ENCODE measurements around the gene CELSR1.

The CELSR1 gene

DNA sequence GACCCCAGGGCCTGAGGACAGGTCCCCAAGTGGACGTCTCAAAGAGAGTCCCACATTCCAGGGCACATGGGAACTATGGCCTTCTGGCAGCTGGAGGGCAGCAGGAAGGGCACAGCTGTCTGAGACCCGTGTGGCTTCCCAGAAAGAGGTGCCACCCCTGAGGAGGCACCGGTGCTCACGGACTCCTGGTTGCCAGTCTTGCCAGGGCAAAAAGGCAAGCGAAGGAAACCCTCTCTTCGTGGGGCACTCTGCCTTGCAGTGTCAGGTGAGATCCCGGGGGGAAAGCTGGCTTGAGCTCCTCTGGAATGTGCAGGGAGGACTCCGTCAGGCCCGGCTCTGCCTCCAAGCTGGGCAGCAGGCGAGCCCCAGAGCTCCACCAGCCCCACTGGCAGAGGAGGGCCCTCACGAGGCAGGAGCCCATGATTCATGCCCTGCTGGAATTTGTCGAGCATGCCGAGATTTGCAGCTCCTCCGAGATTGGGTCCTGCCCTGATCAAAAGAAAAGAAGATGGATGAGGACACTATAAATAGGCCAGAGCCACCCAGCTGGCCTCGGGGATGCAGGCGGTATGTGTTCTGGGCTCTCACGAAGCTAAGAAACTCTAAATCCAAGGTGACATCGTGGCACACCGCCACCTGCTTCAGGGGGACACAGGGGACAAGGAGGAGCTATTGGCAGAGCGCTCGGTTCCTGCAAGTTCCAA, 9.9 kb upstream of the CELSR1 start:
- Mint-ChIP-seq H3K27ac (no peak overlapping the region), H3K4me1 (ENCODE audit: low read depth) (peaks cover 4% of the 10 kb centered on the region), H3K4me3 (no peak overlapping the region), H3K36me3 (ENCODE audit: low read depth) (no peaks in the 10 kb centered on the region), H3K9me3 (no peaks in the 10 kb centered on the region), H3K27me3 (peaks cover 34% of the 10 kb centered on the region)
- no peak for DNase-seq

DNA sequence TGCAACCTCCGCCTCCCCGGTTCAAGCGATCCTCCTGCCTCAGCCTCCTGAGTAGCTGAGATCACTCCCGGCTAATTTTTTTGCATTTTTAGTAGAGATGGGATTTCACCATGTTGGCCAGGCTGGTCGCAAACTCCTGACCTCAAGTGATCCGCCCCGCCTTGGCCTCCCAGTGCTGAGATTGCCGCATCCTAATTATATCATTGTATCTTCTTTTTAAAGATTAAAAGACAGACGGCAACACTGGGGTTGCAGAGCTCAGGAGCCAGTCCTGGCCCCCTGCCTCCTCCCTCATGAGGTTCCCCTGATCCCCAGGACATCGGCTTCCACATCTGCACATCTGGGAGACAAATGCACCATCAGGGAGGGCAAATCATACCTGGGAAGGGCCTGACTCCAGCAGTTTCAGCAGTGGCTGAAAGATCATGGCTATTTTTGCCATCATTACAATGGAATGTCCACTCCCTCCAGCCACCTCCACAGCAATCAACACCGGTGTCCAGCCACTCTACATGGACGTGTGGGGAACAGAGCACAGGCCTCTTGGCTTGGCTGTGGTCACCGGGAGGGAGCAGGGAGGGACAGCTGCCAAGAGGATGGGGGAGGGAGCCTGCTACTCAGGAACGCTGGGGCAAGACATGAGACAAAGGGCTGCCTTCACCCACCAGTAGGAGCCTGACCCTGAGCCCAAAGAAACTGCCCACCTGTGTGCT, 9.2 kb upstream of the CELSR1 start:
- no peak for DNase-seq
- Mint-ChIP-seq H3K4me3 (no peak overlapping the region), H3K27me3 (peaks cover 38% of the 10 kb centered on the region), H3K27ac (no peak overlapping the region), H3K36me3 (ENCODE audit: low read depth) (no peaks in the 10 kb centered on the region), H3K4me1 (ENCODE audit: low read depth) (peaks cover 4% of the 10 kb centered on the region), H3K9me3 (no peaks in the 10 kb centered on the region)

DNA sequence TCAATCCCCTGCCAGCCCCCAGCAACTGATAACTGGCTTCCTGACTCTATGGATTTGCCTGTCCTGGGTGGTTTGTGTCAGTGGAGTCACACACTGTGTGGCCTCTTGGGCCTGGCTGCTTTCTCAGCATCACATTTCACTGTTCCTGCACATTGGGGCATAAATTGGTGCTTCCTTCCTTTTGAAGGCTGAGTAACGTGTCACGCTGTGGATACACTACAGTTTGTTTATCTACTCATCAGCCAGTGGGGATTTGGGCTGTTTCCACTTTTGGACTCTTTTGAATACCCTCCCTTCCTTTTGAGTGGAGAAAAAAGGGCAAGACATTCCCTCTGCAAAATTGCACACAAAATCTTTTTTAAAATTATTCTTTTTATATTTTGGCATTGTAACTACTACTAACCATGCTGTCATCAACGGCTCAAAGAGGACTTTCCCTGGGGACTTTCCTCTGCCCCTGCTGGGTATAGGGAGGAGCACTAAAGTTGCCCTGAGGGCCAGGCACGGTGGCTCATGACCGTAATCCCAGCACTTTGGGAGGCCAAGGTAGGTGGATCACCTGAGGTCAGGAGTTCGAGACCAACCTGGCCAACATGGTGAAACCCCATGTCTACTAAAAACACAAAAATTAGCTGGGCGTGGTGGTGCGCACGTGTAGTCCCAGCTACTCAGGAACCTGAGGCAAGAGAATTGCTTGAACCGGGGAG, 7.8 kb upstream of the CELSR1 start:
- peaks cover 38% of the 10 kb centered on the region for H3K27me3 Mint-ChIP-seq
- DNase-seq: no peak
- no peaks in the 10 kb centered on the region for H3K9me3 Mint-ChIP-seq
- H3K27ac Mint-ChIP-seq: no peak overlapping the region
- H3K4me1 Mint-ChIP-seq (ENCODE audit: low read depth): peaks cover 4% of the 10 kb centered on the region
- H3K36me3 Mint-ChIP-seq (ENCODE audit: low read depth): no peaks in the 10 kb centered on the region
- H3K4me3 Mint-ChIP-seq: no peak overlapping the region

DNA sequence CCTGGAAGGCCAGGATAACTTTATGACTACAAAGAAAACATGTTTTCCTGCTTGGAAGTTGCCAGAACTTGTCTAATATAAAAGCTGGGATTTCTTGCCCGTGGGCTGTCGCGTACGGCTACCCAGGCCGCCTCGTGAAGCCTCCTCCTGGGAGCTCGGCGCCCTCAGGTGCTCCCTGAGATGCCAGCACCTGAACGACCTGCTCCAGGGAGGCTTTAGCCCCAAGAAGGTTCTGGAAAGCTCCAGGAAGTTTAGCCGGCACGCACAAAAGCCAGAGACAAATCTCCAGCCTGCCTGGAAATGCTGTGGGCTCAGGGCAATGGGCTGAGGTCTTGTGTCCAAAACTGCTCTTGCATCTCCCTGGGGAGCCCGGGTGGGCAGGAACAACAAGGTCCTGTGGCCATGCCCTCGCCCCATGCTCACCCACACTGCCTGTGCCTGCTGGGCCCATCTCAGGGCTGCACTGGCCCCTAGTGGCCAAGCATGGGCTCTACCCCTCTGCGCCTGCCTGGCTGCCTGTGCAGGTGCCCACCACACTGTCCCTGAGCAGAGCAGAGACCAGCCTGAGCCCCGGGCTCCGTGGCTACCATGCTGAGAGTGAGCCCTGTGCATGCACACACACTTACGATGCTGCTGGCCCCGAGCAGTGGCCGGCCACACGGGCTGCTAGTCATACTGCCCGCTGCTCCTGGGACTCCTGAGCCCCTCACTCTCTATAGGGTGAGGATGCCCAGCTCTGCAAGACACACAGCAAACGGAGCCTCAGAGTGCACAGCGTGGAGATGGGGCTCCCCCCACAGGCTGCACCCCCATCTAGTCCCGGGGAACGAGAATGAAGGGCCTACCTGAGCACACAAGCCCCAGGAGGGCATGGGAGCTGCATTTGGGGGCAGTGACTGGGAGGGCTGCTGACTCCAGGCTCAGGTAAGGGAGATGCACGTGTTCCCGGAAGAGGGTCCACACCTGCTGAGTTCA, 4.9 kb upstream of the CELSR1 start:
- DNase-seq: peak; percentile 81
- no peak overlapping the region for H3K27ac Mint-ChIP-seq

DNA sequence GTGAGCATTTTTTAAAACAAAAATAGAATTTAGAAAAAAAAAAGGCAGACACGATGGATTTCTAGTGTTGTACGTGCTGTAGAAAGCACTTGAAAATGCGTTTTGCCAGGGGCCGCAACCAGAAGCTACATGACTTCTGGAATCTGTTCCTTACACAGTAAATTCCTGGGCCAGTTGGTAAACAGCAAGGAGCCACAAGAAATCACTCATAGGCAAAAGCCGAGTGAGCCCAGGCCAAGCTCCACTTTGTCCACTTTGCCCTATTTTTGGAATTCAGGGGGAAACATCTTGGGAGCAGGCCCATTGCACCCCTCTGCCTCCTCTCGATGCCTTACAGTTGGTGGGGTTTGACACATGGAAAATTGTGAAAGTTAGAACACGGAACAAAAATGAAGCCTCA, 4.1 kb upstream of the CELSR1 start:
- no peak overlapping the region for H3K27ac Mint-ChIP-seq
- H3K4me1 Mint-ChIP-seq (ENCODE audit: low read depth): peaks cover 13% of the 10 kb centered on the region
- no peak overlapping the region for H3K4me3 Mint-ChIP-seq
- no peaks in the 10 kb centered on the region for H3K36me3 Mint-ChIP-seq (ENCODE audit: low read depth)
- H3K9me3 Mint-ChIP-seq: no peaks in the 10 kb centered on the region
- peaks cover 46% of the 10 kb centered on the region for H3K27me3 Mint-ChIP-seq
- no peak for DNase-seq

More for the DNA sequence above, 4.9 kb upstream of the CELSR1 start:
- peaks cover 49% of the 10 kb centered on the region for H3K27me3 Mint-ChIP-seq
- no peaks in the 10 kb centered on the region for H3K36me3 Mint-ChIP-seq (ENCODE audit: low read depth)
- peaks cover 13% of the 10 kb centered on the region for H3K4me1 Mint-ChIP-seq (ENCODE audit: low read depth)
- H3K4me3 Mint-ChIP-seq: no peak overlapping the region
- H3K9me3 Mint-ChIP-seq: no peaks in the 10 kb centered on the region

DNA sequence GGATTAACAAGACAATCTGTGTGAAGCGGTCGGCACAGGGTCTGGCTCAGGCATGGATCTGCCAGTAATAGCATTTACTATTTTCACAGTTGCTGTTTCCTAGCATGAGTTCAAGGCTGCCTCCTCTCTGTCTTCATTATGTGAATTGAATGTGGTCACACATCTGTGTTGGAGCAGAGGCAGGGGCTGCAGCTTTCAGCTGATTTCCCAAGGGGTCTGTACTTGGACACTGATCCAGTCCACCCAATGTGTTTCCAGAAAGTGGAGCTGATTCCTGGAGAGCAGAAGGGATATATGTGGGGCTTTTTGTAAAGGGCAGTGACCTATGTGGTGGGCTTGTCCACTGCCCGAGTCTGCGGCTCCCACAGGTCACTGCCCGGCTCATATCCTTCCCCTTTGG, 3.5 kb upstream of the CELSR1 start:
- Mint-ChIP-seq H3K4me3 (no peak overlapping the region), H3K27me3 (peaks cover 45% of the 10 kb centered on the region), H3K9me3 (no peaks in the 10 kb centered on the region), H3K27ac (no peak overlapping the region), H3K36me3 (ENCODE audit: low read depth) (no peaks in the 10 kb centered on the region), H3K4me1 (ENCODE audit: low read depth) (peaks cover 13% of the 10 kb centered on the region)
- DNase-seq: no peak

DNA sequence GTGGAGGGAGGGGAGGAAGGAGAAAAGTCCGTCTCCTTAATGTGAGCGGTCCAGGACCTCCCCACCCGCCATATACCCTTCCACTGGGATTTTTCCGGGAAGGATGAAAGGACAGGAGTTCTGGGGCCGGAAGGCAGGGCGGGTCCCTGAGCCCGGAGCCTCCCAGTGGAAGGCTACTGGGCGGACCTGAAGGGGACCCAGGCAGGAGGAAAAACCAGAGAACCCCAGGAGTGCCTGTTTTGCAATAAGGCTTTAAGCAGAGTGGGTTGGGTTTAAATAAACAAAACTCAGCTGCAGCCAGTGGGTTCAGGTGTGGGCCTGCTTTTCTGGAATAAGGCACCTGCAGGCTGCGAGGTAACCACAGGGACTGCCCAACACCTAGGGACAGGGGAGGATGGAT, 1.7 kb upstream of the CELSR1 start:
- no peak for DNase-seq
- Mint-ChIP-seq H3K9me3 (no peaks in the 10 kb centered on the region), H3K36me3 (ENCODE audit: low read depth) (no peaks in the 10 kb centered on the region), H3K27ac (no peak overlapping the region), H3K4me1 (ENCODE audit: low read depth) (peaks cover 10% of the 10 kb centered on the region), H3K27me3 (peaks cover 58% of the 10 kb centered on the region), H3K4me3 (no peak overlapping the region)

DNA sequence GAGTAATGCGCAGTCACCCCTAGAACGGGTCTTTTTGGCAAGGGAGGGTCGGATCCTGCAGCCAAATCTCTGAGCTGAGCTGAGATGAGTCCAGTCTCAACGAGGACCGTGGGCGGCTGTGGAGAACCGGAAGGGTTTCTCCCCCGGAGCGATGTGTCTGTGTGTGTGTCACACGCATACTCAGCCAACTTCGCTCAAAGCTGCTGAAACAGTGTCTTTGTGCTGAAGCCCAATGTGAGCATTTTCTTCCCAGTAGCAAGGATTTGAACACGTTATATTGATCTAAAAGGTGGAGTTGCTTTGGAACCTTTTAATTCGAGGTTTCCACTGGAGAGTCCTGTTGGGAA, 1.4 kb upstream of the CELSR1 start:
- Mint-ChIP-seq H3K4me1 (ENCODE audit: low read depth) (peaks cover 10% of the 10 kb centered on the region), H3K4me3 (peak overlapping the region; percentile 44), H3K9me3 (no peaks in the 10 kb centered on the region), H3K27me3 (peaks cover 62% of the 10 kb centered on the region), H3K36me3 (ENCODE audit: low read depth) (no peaks in the 10 kb centered on the region), H3K27ac (no peak overlapping the region)
- peak; percentile 44 for DNase-seq

DNA sequence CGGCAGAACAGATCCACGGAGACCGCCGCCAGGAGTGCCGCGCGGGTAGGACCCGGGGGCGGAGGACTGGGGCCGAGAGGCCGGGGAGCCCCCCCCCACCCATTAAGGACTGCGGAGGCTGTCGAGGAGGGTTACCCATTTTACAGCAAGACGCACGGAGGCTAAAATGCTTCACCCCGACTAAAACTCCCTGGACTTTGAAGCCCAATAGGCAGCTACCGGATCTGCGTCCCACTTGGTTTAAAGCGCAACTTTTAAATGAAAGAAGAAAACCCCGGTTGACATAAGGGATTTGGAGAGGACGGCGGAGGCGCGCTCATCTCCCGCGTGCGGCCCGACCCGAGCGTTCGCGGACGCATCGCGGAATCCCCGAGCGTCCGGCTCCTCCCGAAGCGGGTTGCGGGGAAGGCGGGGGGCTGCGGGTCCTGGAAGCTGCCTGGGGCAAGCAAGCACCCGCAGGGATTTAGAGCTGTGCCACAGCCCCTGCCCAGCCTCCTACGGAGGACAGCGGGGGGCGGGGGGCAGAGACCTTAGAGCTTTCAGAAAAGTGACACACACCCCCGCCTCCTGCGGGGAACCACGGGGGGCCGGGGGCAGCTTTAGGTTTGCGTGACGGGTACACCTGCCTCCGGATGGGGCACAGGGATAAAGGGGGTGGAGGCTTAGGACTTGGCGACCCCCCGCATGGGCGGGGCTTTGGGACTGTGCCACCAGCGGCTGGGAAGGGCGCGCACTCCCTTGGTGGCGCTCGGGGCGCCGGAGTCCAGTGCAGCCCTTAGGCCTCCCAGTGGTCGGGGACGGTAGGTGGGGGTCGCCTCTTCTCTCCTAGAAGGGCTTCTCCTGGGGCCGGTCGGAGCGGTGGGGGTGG, 760 bp upstream of the CELSR1 start:
- peak overlapping the region; percentile 44 for H3K4me3 Mint-ChIP-seq
- no peaks in the 10 kb centered on the region for H3K36me3 Mint-ChIP-seq (ENCODE audit: low read depth)
- peaks cover 10% of the 10 kb centered on the region for H3K4me1 Mint-ChIP-seq (ENCODE audit: low read depth)
- no peak overlapping the region for H3K27ac Mint-ChIP-seq
- no peaks in the 10 kb centered on the region for H3K9me3 Mint-ChIP-seq
- H3K27me3 Mint-ChIP-seq: peaks cover 65% of the 10 kb centered on the region
- peak; percentile 34 for DNase-seq

DNA sequence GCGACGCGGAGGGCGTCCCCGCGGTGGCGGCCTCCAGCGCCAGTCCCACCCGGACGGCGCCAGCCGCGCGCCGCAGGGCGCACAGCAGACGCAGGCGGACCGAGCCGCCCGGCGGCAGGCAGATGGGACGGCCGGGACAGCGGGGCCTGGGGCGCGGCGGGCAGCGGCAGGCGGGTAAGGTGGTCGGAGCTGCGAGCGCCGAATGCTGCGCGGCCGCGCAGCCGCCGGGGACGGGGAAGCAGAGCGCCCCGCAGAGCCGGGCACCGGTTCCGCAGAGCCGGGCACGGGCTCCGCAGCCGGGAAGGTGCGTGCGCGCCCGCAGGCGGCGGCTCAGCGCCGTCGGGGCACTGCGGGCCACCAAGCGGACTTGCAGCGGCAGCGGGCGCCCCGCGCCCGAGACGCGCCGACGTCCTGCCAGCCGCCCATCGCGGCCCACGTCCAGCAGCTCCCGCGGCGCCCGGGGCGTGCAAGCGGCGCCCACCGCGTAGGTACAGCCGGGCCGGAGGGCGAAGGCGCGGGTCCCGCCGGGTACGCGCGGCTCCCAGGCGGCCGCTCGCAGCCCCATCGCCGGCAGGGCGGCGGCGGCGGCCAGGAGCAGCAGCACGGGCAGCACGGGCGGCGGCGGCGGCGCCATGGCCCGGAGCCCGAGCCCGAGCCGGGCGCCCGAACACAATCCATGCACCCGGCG, 739 bp downstream of the CELSR1 start:
- peaks cover 10% of the 10 kb centered on the region for H3K4me1 Mint-ChIP-seq (ENCODE audit: low read depth)
- peak; percentile 50 for DNase-seq
- H3K36me3 Mint-ChIP-seq (ENCODE audit: low read depth): no peaks in the 10 kb centered on the region
- H3K27ac Mint-ChIP-seq: no peak overlapping the region
- peaks cover 61% of the 10 kb centered on the region for H3K27me3 Mint-ChIP-seq
- no peak overlapping the region for H3K4me3 Mint-ChIP-seq
- no peaks in the 10 kb centered on the region for H3K9me3 Mint-ChIP-seq

DNA sequence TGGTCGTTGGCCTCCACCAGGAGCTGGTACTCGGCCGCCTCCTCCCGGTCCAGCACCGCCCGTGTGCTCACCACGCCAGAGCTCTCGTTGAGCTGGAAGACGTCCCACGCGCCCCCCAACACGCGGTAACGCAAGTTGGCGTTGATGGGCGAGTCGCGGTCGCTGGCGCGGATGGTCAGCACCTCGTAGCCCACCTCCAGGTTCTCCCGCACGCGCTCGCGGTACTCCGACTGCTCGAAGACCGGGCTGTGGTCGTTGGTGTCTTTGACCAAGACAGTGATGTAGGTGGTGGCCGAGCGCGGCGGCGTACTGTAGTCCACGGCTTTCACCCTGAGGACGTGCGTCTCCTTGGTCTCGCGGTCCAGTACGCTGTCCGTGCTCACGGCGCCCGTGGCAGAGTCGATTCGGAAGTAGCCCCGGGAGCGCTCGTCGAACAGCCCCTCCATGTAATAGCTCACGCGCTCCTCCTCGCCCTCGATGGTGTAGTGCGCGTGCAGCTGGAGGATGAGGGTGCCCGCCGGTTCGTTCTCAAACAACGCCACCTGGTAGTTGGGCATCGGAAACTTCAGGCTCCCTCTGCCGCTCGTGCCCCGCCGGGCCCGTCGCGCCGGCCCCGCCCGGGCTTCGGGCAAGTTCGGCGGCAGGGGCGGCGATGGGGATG, 1.4 kb downstream of the CELSR1 start:
- Mint-ChIP-seq H3K27ac (no peak overlapping the region), H3K9me3 (no peaks in the 10 kb centered on the region), H3K4me1 (ENCODE audit: low read depth) (peaks cover 10% of the 10 kb centered on the region), H3K36me3 (ENCODE audit: low read depth) (no peaks in the 10 kb centered on the region), H3K27me3 (peaks cover 59% of the 10 kb centered on the region), H3K4me3 (no peak overlapping the region)
- no peak for DNase-seq

DNA sequence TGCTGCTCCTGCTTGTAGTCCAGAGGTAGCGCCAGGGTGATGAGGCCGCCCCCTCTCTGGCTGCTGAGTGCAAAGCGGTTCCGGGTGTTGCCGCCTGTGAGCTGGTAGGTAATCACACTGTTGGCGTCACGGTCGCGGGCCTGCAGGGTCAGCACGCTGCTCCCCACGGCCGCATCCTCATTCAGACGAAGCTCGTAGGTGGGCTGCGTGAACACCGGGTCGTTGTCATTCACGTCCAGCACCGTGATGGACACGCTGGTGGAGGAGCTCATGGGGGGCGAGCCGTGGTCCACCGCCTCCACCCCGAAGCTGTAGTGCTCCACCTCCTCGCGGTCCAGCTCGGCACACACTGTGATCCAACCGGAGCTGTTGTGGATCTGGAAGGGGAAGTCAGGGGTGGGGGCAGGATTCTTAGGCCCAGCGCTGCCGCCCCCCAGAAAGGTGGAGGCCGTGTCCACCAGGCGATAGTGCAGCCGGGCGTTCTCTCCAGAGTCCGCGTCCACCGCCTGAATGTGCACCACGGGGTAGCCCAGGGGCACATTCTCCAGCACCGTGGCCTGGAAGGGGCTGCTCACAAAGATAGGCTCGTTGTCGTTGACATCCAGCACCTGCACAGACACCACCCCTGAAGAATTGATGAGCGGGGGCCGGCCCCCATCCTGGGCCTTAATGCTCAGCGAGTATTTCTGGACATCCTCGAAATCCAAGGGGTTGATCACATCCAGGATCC, 2.4 kb downstream of the CELSR1 start:
- DNase-seq: no peak
- Mint-ChIP-seq H3K36me3 (ENCODE audit: low read depth) (no peaks in the 10 kb centered on the region), H3K27ac (no peak overlapping the region), H3K4me3 (no peak overlapping the region), H3K27me3 (peaks cover 51% of the 10 kb centered on the region), H3K9me3 (no peaks in the 10 kb centered on the region), H3K4me1 (ENCODE audit: low read depth) (peaks cover 10% of the 10 kb centered on the region)
